Fibroblast of lung (primary cell): ENCODE results near the gene PADI6.

Experiments
- CTCF ChIP-seq, 2 donors: IDR thresholded peaks in 1 of 2; conservative IDR thresholded peaks in 1 of 2; 1 replicate in 1 of 2; 2 replicates in 1 of 2; pipeline ENCODE4 v1.5.1; 2011 to 2012; ENCODE audit warnings: low read length in 2 of 2, control low read depth in 1 of 2, inconsistent platforms in 1 of 2, low read depth in 1 of 2, mild to moderate bottlenecking in 1 of 2
- EZH2 ChIP-seq: IDR thresholded peaks from 2 replicates; pipeline ENCODE4 v1.5.1; 2012; ENCODE audit warnings: low read length, control low read depth, mild to moderate bottlenecking; ENCODE audit errors: missing control alignments

- TF ChIP-seq CTCF (conservative IDR thresholded peaks at IDR 0.05 in 1 of 2, IDR thresholded peaks at IDR 0.05 in 1 of 2; ENCODE audit: low read depth in 1 of 2, low read length in 2 of 2) (no peak), EZH2 (no peak)
Measured at GRCh38 chr1:17397910-17398695, 26.1 kb downstream of the PADI6 start.
